Caco-2 (cell line): ENCODE results near the gene CCDC81. TPM values are rescaled to one million over a fixed set of nuclear protein-coding genes. Genes with fewer than 3 reads are reported as not detected.

Source experiments
- BruUV-seq: library from RNA; stranded (reverse); fragments of 400-500 nt; replicated peaks from 2 replicates; lab custom pipeline; 2021; lab: Mats Ljungman, UMichigan
- CTCF ChIA-PET: fragments of 300-600 bp; sonication (Branson Sonifier 250); formaldehyde crosslinking; loops from one replicate; lab custom pipeline; 2022; ENCODE audit warnings: antibody characterized with exemption; lab: Charles Lee
- POLR2A ChIA-PET: fragments of 300-600 bp; sonication (Branson Sonifier 250); formaldehyde crosslinking; loops from one replicate; lab custom pipeline; 2022; ENCODE audit warnings: antibody characterized with exemption; lab: Charles Lee
- DNase-seq, 2 experiments: peaks; one replicate each; pipeline versions ENCODE4 v3.0.0 to v3.0.0-alpha.2; 2020 to 2022
- H3K27me3 ChIP-seq: replicated peaks from 2 replicates; pipeline ENCODE4 v1.6.0; 2011; ENCODE audit warnings: low read length; ENCODE audit not compliant: control insufficient read depth, insufficient read depth
- H3K36me3 ChIP-seq: 2 replicates; pipeline ENCODE4 v1.5.1; 2011; ENCODE audit warnings: low read length; ENCODE audit not compliant: control insufficient read depth, insufficient read depth
- H3K4me1 ChIP-seq: fragments of 250-450 bp; sonication (Bioruptor Pico); 2 replicates; pipeline ENCODE4 v1.5.1; 2020; ENCODE audit warnings: mild to moderate bottlenecking
- H3K4me3 ChIP-seq: 2 replicates; pipeline ENCODE4 v1.5.1; 2011; ENCODE audit warnings: low read depth, mild to moderate bottlenecking, control low read depth, low read length
- H3K9me3 ChIP-seq: fragments of 250-450 bp; sonication (Bioruptor Pico); 2 replicates; pipeline ENCODE4 v1.5.1; 2020; ENCODE audit warnings: mild to moderate bottlenecking, moderate library complexity
- H3K27ac Mint-ChIP-seq: one replicate; pipeline ENCODE4 v1.8.0; 2022; ENCODE audit warnings: mixed read lengths; ENCODE audit not compliant: unreplicated experiment
- H3K27me3 Mint-ChIP-seq: one replicate; pipeline ENCODE4 v1.8.0; 2022; ENCODE audit warnings: mixed read lengths; ENCODE audit not compliant: insufficient read depth, unreplicated experiment
- H3K36me3 Mint-ChIP-seq: one replicate; pipeline ENCODE4 v1.8.0; 2022; ENCODE audit warnings: mild to moderate bottlenecking, mixed read lengths; ENCODE audit not compliant: insufficient read depth, unreplicated experiment
- H3K4me1 Mint-ChIP-seq: one replicate; pipeline ENCODE4 v1.8.0; 2022; ENCODE audit warnings: low read depth, mixed read lengths; ENCODE audit not compliant: unreplicated experiment
- H3K4me3 Mint-ChIP-seq: one replicate; pipeline ENCODE4 v1.8.0; 2022; ENCODE audit warnings: mild to moderate bottlenecking, moderate library complexity, mixed read lengths; ENCODE audit not compliant: unreplicated experiment
- H3K9me3 Mint-ChIP-seq: one replicate; pipeline ENCODE4 v1.8.0; 2022; ENCODE audit warnings: mixed read lengths; ENCODE audit not compliant: unreplicated experiment
- intact Hi-C: fragments of 100-400 bp; cut with micrococcal nuclease; formaldehyde crosslinking; loops from one replicate; pipeline ENCODE4 v1.10.0; 2022; ENCODE audit not compliant: unreplicated experiment
- total RNA-seq: library from RNA; stranded (reverse); gene quantifications from 2 replicates; pipeline ENCODE4 v1.2.3, GENCODE V29; 2022
- TF ChIP-seq, protein P1 (sequence below), 2 experiments: fragments of 200-600 bp in 1 of 2; IDR thresholded peaks; 1 replicate in 1 of 2; 2 replicates in 1 of 2; pipeline versions ENCODE4 v1.5.1 to v1.8.0; 2011 to 2022; ENCODE audit warnings: antibody characterized with exemption in 1 of 2, control low read depth in 1 of 2, inconsistent platforms in 1 of 2, low read depth in 1 of 2, low read length in 1 of 2, mild to moderate bottlenecking in 1 of 2, moderate library complexity in 1 of 2; ENCODE audit not compliant: insufficient read depth in 1 of 2, severe bottlenecking in 1 of 2, unreplicated experiment in 1 of 2

CCDC81 gene
- total RNA-seq, 1 experiment from 2014 or later: 1.3 TPM

DNA sequence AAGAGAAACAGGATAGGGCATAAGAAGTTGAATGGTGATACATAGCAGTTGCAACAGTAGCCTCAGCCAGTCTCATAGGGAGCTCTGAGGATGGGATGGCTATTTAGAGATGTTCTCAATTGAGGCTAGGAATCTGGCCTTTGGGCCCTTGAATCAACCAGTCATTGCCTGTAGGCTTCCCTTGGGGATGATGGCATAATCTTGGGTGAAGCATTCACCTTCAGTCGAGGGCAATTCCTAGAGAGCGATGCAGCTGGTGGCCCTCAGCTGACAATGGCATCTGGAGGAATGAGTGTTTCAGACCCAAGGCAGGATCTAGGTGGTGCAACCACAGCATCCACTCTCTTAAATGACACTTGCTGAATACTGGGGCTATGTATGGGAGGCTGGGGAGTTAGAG, 61.0 kb downstream of the CCDC81 start:
- DNase-seq: no peak
- no peak overlapping the region for H3K27ac Mint-ChIP-seq
- intact Hi-C loops: no loop called here
- TF ChIP-seq, protein P1, sequence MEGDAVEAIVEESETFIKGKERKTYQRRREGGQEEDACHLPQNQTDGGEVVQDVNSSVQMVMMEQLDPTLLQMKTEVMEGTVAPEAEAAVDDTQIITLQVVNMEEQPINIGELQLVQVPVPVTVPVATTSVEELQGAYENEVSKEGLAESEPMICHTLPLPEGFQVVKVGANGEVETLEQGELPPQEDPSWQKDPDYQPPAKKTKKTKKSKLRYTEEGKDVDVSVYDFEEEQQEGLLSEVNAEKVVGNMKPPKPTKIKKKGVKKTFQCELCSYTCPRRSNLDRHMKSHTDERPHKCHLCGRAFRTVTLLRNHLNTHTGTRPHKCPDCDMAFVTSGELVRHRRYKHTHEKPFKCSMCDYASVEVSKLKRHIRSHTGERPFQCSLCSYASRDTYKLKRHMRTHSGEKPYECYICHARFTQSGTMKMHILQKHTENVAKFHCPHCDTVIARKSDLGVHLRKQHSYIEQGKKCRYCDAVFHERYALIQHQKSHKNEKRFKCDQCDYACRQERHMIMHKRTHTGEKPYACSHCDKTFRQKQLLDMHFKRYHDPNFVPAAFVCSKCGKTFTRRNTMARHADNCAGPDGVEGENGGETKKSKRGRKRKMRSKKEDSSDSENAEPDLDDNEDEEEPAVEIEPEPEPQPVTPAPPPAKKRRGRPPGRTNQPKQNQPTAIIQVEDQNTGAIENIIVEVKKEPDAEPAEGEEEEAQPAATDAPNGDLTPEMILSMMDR (IDR thresholded peaks at IDR 0.05; ENCODE audit: insufficient read depth in 1 of 2, low read depth in 1 of 2, low read length in 1 of 2, severe bottlenecking in 1 of 2, unreplicated experiment in 1 of 2): no peak
- H3K36me3 Mint-ChIP-seq: no peaks in the 10 kb centered on the region
- H3K27me3 ChIP-seq: no peaks in the 10 kb centered on the region
- H3K36me3 ChIP-seq: no peaks in the 10 kb centered on the region
- no TSS peak for BruUV-seq
- H3K4me3 ChIP-seq: no peak overlapping the region
- H3K9me3 Mint-ChIP-seq: no peaks in the 10 kb centered on the region
- H3K4me3 Mint-ChIP-seq: no peak overlapping the region
- no peaks in the 10 kb centered on the region for H3K9me3 ChIP-seq
- no peaks in the 10 kb centered on the region for H3K4me1 Mint-ChIP-seq
- ChIA-PET CTCF (no interaction called here), POLR2A (no interaction called here)
- H3K4me1 ChIP-seq: no peaks in the 10 kb centered on the region
- H3K27me3 Mint-ChIP-seq: no peaks in the 10 kb centered on the region

DNA sequence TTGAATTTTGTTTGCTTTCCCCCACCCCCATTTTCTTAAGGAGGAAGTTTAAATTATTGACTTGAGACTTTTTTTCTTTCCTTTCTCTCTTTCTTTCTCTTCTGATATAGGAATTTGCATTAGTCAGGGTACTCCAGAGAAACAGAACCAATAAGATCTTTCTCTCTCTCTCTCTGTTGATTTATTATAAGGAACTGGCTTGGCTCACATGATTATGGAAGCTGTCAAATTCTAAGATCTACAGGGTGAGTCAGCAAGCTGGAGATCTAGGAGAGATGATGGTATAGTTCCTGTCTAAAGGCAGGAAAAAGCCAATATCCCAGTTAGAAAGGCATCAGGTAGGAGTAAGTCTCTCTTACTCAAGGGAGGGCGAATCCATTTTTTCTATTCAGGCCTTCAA, 64.0 kb downstream of the CCDC81 start:
- intact Hi-C loops: no loop called here
- no TSS peak for BruUV-seq
- H3K9me3 Mint-ChIP-seq: no peaks in the 10 kb centered on the region
- H3K9me3 ChIP-seq: no peaks in the 10 kb centered on the region
- H3K4me1 Mint-ChIP-seq: no peaks in the 10 kb centered on the region
- no peak overlapping the region for H3K4me3 ChIP-seq
- H3K27me3 Mint-ChIP-seq: no peaks in the 10 kb centered on the region
- H3K4me3 Mint-ChIP-seq: no peak overlapping the region
- no peak for DNase-seq
- ChIA-PET POLR2A (no interaction called here), CTCF (interaction anchor here (1.2 to 1.4 kb wide), 2 partner anchors 78 to 170 kb away, joined by 3 read pairs; no protein-coding TSS in a partner anchor)
- H3K36me3 ChIP-seq: no peaks in the 10 kb centered on the region
- H3K4me1 ChIP-seq: no peaks in the 10 kb centered on the region
- H3K36me3 Mint-ChIP-seq: no peaks in the 10 kb centered on the region
- TF ChIP-seq, protein P1 (IDR thresholded peaks at IDR 0.05; ENCODE audit: insufficient read depth in 1 of 2, low read depth in 1 of 2, low read length in 1 of 2, severe bottlenecking in 1 of 2, unreplicated experiment in 1 of 2): no peak
- H3K27ac Mint-ChIP-seq: no peak overlapping the region
- H3K27me3 ChIP-seq: no peaks in the 10 kb centered on the region

DNA sequence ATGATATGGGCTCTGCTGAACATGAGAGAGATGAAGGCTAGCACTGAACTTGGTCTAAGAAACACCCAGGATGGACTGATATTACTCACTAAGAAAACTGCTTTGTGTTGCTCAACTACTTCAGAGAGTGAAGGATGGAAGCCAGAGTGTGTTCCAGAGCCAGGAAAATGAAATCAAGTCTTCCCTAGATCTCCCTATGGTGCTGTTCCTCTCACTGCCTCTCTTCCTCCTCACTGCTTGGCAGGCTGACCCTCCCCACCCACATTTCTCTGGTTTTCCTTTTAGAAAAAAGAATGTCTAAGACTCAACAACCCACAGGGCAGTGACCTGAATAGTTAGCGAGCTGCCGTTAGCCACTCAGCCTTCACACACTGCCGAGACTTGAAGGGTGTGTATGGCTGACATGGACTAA, 65.6 kb downstream of the CCDC81 start:
- Histone ChIP-seq H3K4me1 (no peaks in the 10 kb centered on the region), H3K4me3 (no peak overlapping the region), H3K9me3 (no peaks in the 10 kb centered on the region), H3K36me3 (no peaks in the 10 kb centered on the region), H3K27me3 (no peaks in the 10 kb centered on the region)
- intact Hi-C loops: no loop called here
- CTCF ChIA-PET: no interaction called here
- Mint-ChIP-seq H3K27me3 (no peaks in the 10 kb centered on the region), H3K36me3 (no peaks in the 10 kb centered on the region), H3K4me1 (no peaks in the 10 kb centered on the region), H3K4me3 (no peak overlapping the region), H3K9me3 (no peaks in the 10 kb centered on the region), H3K27ac (no peak overlapping the region)
- TF ChIP-seq, protein P1 (IDR thresholded peaks at IDR 0.05; ENCODE audit: insufficient read depth in 1 of 2, low read depth in 1 of 2, low read length in 1 of 2, severe bottlenecking in 1 of 2, unreplicated experiment in 1 of 2): no peak
- BruUV-seq: no TSS peak
- POLR2A ChIA-PET: no interaction called here
- no peak for DNase-seq
